Vagina (tissue), 2 donors: ENCODE measurements around the gene ANKRD53. TPM values are rescaled to one million over a fixed set of nuclear protein-coding genes. Genes with fewer than 3 reads are reported as not detected.

Experiments used
- DNase-seq, 2 donors: peaks; one replicate each; pipeline ENCODE4 v3.0.0-alpha.2; 2017; ENCODE audit errors: extremely low spot score in 2 of 2
- H3K27ac ChIP-seq: fragments of 200-600 bp; sonication (generic); one replicate; pipeline ENCODE4 v1.5.1; 2019
- H3K27me3 ChIP-seq: fragments of 200-600 bp; sonication (generic); one replicate; pipeline ENCODE4 v1.5.1; 2019
- H3K36me3 ChIP-seq, 2 donors: fragments of 200-600 bp; sonication (generic); one replicate each; pipeline ENCODE4 v1.5.1; 2017 to 2019
- H3K4me1 ChIP-seq: fragments of 200-600 bp; sonication (generic); one replicate; pipeline ENCODE4 v1.5.1; 2019
- H3K4me3 ChIP-seq, 2 donors: fragments of 200-600 bp; sonication (generic); 1 replicate in 1 of 2; 2 replicates in 1 of 2; pipeline ENCODE4 v1.5.1; 2016 to 2019
- H3K9me3 ChIP-seq: fragments of 200-600 bp; sonication (generic); one replicate; pipeline ENCODE4 v1.5.1; 2019
- POLR2A ChIP-seq, 2 donors: fragments of 450-650 bp; IDR thresholded peaks; one replicate each; pipeline ENCODE4 v1.6.1; 2017; ENCODE audit warnings: antibody characterized with exemption in 2 of 2, mild to moderate bottlenecking in 2 of 2, moderate library complexity in 2 of 2
- POLR2AphosphoS5 ChIP-seq, 2 donors: sonication (generic); formaldehyde crosslinking; IDR thresholded peaks; one replicate each; pipeline ENCODE4 v1.9.0; 2017; ENCODE audit warnings: antibody characterized with exemption in 2 of 2, mild to moderate bottlenecking in 2 of 2, low read depth in 1 of 2; ENCODE audit not compliant: insufficient read depth in 1 of 2
- intact Hi-C: fragments of 100-400 bp; cut with DNase I; formaldehyde crosslinking; loops from one replicate; pipeline ENCODE4 v1.15.1; 2023
- total RNA-seq: library from RNA; depleted of rRNA; stranded (reverse); fragments of >200 nt; gene quantifications from one replicate; pipeline ENCODE4 v1.2.3, GENCODE V29; 2016
- TF ChIP-seq, protein P1 (sequence below), 3 experiments: fragments of 450-650 bp in 2 of 3; fragments of 200-600 bp in 1 of 3; sonication (generic) in 1 of 3; IDR thresholded peaks; one replicate each; pipeline ENCODE4 v1.5.1; 2017 to 2019; ENCODE audit warnings: antibody characterized with exemption in 3 of 3, mild to moderate bottlenecking in 2 of 3, moderate library complexity in 2 of 3

The ANKRD53 gene
- total RNA-seq, 1 donor from 2014 or later: 4.9 TPM

DNA sequence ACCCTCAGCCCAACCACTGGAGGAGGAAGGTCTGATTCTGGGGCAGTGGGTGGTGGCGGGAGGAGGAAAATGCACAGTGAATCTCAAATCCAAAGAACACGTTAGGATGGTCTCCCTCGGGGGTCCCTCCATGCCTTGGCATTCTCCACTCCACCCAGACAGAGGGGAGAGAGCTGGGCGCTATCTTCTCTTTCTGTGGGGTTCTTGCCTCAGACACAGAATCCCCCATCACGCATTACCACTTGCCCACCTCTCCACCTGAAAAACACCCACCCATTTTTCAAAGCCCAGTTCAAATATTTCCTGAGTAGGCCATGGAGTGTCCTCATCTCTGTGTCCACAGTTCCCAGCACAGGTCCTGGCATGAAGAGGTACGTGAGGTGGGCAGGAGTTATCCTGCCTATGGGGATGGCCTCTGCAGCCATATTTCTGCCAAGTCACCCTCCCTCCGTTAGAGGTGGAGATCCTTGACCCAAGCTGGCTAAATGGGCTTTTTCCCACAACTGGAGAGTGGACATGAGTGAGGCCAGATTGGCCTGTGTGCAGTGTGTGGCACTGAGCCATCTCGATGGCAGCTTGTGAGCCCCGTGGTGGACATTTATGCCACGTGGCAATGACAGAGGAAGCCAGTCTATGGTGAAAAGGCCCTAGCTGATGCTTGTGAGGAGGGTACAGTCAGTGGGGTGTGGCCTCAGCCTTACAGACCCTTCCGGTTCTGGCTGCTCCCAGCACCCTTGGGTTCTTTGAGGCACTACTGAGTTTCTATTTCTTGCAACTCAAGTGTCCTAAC lies 25.7 kb downstream of the ANKRD53 start:
- no peak overlapping the region for H3K4me3 ChIP-seq
- H3K27me3 ChIP-seq: no peaks in the 10 kb centered on the region
- intact Hi-C loops: loop anchor here (5.0 kb wide), 1 partner anchor 37 kb away; no protein-coding TSS in a partner anchor
- H3K27ac ChIP-seq: no peak overlapping the region
- no peaks in the 10 kb centered on the region for H3K36me3 ChIP-seq
- H3K4me1 ChIP-seq: peaks cover 7% of the 10 kb centered on the region
- DNase-seq: no peak
- TF ChIP-seq, protein P1, sequence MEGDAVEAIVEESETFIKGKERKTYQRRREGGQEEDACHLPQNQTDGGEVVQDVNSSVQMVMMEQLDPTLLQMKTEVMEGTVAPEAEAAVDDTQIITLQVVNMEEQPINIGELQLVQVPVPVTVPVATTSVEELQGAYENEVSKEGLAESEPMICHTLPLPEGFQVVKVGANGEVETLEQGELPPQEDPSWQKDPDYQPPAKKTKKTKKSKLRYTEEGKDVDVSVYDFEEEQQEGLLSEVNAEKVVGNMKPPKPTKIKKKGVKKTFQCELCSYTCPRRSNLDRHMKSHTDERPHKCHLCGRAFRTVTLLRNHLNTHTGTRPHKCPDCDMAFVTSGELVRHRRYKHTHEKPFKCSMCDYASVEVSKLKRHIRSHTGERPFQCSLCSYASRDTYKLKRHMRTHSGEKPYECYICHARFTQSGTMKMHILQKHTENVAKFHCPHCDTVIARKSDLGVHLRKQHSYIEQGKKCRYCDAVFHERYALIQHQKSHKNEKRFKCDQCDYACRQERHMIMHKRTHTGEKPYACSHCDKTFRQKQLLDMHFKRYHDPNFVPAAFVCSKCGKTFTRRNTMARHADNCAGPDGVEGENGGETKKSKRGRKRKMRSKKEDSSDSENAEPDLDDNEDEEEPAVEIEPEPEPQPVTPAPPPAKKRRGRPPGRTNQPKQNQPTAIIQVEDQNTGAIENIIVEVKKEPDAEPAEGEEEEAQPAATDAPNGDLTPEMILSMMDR (IDR thresholded peaks at IDR 0.05): no peak
- no peak for TF ChIP-seq POLR2AphosphoS5 (IDR thresholded peaks at IDR 0.05; ENCODE audit: insufficient read depth in 1 of 2, low read depth in 1 of 2)
- no peak for TF ChIP-seq POLR2A (IDR thresholded peaks at IDR 0.05)
- H3K9me3 ChIP-seq: no peaks in the 10 kb centered on the region

DNA sequence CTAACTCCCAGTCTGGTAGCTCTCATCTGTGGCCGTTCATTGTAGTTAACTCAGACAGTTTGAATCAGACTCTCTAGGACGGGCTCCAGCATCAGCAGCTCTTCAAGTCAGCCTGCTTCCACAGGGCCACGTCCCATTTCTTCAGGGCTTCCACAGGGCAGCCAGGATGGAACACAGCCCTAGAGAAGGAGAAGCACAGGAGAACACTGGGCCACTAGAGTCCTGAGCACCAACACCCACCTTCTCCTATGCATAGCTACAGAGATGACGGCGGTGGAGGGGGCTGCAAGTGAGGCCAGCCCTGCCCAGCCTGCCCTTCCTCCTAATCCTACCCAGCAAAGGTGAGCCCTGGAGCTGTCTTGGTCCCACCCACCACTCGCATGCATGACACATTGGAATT lies 26.4 kb downstream of the ANKRD53 start:
- no peak overlapping the region for H3K27ac ChIP-seq
- intact Hi-C loops: loop anchor here (5.0 kb wide), 1 partner anchor 38 kb away; no protein-coding TSS in a partner anchor
- H3K9me3 ChIP-seq: no peaks in the 10 kb centered on the region
- peak in 1 of 2 donors; percentile 79 for DNase-seq
- TF ChIP-seq POLR2A (IDR thresholded peaks at IDR 0.05): no peak
- no peak for TF ChIP-seq POLR2AphosphoS5 (IDR thresholded peaks at IDR 0.05; ENCODE audit: insufficient read depth in 1 of 2, low read depth in 1 of 2)
- TF ChIP-seq, protein P1 (IDR thresholded peaks at IDR 0.05): no peak
- H3K4me1 ChIP-seq: peaks cover 7% of the 10 kb centered on the region
- H3K27me3 ChIP-seq: no peaks in the 10 kb centered on the region
- no peaks in the 10 kb centered on the region for H3K36me3 ChIP-seq
- H3K4me3 ChIP-seq: no peak overlapping the region

DNA sequence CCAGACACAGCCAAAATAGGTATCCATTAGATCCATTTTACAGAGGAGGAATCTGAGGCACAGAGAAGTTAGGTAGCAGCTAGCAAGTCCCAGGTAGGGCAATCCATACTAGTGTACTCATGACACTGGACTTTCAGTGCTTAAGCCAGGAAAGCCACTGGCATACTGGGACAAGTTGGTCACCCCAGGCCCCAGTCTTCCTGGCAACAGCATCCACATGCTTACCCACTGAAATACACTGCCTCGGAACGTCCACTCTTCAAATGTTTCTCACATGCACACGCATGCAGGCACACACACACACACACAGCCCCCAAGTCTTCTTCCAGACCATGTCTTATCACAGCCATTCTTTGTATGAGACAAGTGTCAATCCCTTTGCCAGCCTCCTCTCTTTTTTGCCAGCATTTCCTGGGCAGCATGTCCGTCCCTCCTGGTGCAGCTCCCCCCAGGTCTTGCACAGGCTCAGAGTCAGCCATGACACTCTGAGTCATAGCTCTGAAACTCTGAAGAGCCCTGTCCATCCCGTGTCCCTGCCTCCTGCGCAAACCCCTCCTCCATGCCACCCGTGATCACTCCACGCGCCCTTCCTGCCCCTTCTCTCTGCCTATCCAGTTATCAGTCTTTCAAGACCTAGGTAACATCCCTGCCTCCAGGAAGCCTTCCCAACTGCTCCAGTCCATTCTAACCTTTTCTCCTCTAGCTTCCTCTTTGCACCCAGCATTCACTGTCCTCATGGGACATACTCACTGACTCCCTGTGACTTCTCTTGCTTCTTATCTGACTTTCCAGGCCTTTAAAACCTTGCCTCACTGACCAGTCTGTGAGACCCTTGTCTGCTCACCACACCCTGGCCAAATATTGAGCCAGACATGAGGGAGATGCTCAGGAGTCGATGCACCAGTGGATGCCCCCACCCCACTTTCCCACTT lies 27.1 kb downstream of the ANKRD53 start:
- TF ChIP-seq, protein P1 (IDR thresholded peaks at IDR 0.05): no peak
- TF ChIP-seq POLR2A (IDR thresholded peaks at IDR 0.05) (no peak), POLR2AphosphoS5 (IDR thresholded peaks at IDR 0.05; ENCODE audit: insufficient read depth in 1 of 2, low read depth in 1 of 2) (no peak)
- Histone ChIP-seq H3K36me3 (no peaks in the 10 kb centered on the region), H3K4me3 (no peak overlapping the region), H3K4me1 (peaks cover 7% of the 10 kb centered on the region), H3K27ac (no peak overlapping the region), H3K27me3 (no peaks in the 10 kb centered on the region), H3K9me3 (no peaks in the 10 kb centered on the region)
- DNase-seq: peak in 1 of 2 donors; percentile 64
- intact Hi-C loops: no loop called here

DNA sequence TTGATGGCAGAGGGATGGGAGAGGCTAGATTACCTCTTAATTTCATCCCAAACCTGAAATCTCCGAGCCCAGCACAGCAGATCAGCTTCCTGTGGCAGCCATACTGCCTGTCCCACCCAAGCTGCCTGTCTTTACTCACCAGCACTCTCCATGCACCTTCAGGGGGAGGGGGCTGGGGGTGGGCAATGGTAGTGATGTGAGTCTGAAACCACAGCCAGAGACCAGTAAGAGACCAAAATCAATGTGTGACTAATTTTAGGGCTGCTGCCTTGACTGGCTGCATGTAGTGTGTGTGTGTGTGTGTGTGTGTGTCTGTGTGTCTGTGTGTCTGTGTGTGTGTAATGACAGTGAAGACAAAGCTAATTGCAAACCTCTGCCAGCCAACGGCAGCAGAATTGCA lies 27.9 kb downstream of the ANKRD53 start:
- intact Hi-C loops: no loop called here
- H3K4me1 ChIP-seq: peaks cover 1% of the 10 kb centered on the region
- H3K27me3 ChIP-seq: no peaks in the 10 kb centered on the region
- TF ChIP-seq, protein P1 (IDR thresholded peaks at IDR 0.05): no peak
- TF ChIP-seq POLR2AphosphoS5 (IDR thresholded peaks at IDR 0.05; ENCODE audit: insufficient read depth in 1 of 2, low read depth in 1 of 2): no peak
- TF ChIP-seq POLR2A (IDR thresholded peaks at IDR 0.05): no peak
- DNase-seq: peak in 1 of 2 donors; percentile 77
- H3K9me3 ChIP-seq: no peaks in the 10 kb centered on the region
- H3K27ac ChIP-seq: no peak overlapping the region
- no peak overlapping the region for H3K4me3 ChIP-seq
- no peaks in the 10 kb centered on the region for H3K36me3 ChIP-seq
